NCI-H2029 treated with DMSO at 0.1 percent for 48 hours (cell line): ENCODE measurements around the gene DYRK1A.
A peak's percentile ranks its signal among the peaks of the same experiment; 100 is the strongest.

Experiments
- DNase-seq: peaks from one replicate; lab custom pipeline; 2025; lab: John Stamatoyannopoulos, UW

DYRK1A gene

DNA sequence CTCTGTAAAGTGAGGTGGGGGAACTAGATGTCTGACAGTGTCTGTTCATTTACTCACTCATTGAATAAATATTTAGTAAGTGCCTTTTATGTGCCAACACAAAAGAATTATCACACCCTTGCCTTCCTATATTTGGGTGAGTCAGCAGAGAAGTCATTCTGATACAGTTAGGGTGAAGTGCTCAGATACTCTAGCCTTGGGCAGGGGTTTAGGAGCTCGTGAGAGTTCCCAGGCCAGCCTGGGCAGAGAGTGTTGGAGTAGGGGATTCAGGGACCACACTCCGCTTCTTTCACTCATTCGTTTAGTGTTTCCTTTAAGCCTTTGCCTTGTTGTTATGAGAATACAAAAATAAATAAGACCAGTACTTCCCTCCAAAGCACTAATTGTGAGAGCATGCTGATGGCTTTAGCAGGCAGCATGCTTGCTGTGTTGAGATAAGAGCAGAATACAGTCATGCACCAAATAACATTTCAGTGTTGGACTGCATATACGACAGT is 83.9 kb downstream of the DYRK1A start:
- no peak for DNase-seq

GRCh38 chr21:37451446-37451845 is 84.9 kb downstream of the DYRK1A start:
- DNase-seq: no peak

- no peak for DNase-seq
Measured at GRCh38 chr21:37452227-37452626, 85.7 kb downstream of the DYRK1A start.

DNA sequence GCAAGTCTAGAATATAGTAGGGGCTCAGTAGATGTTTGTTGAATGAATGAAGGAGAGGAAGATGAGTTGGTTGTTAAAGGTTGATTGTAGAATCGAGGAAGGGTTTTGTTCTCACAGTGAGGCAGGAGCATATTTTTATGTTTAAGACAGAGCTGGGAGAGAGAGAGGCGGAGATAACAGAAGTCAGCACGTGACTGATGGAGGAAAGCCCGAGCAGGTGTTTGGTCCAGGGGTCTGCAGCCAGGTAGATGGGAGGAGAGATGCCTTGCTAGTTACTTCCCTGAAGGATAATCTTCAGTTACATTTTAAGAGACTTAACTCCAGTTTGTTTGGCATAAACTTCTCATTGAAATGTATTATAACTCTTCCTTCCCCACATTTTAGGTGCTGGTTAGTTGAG is 86.8 kb downstream of the DYRK1A start:
- no peak for DNase-seq

DNA sequence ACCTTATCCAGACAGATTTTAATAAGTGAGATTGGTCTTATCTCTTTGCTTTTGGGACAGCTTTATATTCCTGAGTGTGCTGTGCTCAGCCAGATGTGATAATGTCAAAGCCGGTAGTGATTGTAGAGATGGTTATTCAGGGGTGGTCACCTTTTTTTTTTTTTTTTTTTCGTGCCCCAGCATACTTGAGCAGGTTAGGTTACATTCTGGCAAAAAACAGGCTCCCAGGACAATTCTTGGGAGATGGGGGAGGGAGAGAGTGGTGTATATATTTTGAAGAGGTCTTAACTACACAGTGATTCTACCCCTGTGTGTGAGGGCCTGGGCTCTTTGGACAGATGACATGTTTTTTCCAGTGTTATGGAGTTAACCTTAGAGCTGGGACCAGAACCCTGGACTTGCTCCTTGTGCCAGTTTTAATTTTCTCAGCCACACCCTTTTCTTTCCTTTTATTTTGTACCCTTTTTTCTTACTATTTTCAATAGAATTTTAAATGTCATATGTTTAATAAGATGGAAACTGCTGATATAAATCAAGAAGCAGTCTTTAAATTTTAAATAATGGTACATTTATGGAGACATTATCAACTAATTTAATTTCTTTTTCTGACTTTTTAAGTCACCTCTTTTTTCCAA is 88.4 kb downstream of the DYRK1A start:
- no peak for DNase-seq

GRCh38 chr21:37455504-37455911 is 88.9 kb downstream of the DYRK1A start:
- DNase-seq: no peak

DNA sequence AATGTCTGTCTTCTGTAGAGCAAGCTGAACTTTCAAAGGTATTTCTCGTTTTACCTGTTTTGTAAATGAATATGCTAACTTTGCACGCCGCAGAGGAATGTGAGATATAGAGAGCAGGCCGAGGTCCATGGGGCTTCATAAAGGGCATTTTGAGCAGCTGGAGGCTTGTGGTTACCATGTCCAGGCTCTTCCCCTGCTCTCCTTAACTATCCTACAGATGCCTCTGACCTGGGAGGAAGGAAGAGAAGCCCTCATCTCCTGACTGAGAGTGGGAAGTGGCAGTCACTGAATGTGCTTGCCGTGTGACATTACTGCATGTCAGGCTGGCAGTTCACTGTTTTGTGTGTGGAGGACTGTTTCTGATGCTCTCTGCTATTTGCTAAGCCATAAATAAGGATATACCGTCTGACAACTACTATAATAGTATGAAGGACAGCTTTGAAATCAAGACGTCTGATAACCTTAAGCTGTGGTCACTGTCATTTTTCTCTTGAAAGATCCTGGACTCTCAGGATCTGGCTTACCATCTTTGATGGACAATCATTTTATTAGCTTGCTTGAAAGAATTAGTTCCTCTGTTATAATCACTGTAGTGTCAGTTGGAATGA is 92.2 kb downstream of the DYRK1A start:
- DNase-seq: no peak

GRCh38 chr21:37459575-37459974 is 93.0 kb downstream of the DYRK1A start:
- DNase-seq: no peak

GRCh38 chr21:37460196-37460595 is 93.6 kb downstream of the DYRK1A start:
- no peak for DNase-seq

DNA sequence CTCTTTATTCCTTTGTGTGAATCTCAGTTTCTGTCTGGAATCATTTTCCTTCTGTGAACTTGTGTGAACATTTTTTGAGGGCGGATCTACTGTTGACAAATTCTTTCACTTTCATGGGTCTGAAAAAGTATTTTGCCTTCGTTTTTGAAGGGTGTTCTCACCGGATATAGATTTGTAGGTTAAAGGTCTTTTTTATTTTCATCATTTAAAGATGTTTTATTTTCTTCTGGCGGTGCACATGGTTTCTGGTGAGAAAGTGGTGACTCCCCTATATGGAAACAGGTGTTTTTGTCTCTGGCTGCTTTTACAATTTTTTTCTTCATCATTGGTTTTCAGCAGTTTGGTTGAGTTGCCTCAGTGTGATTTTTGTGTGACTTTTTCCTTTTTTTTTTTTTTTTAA is 94.9 kb downstream of the DYRK1A start:
- no peak for DNase-seq

- no peak for DNase-seq
Measured at GRCh38 chr21:37462087-37462861, 95.7 kb downstream of the DYRK1A start.

- DNase-seq: peak; percentile 49
Measured at GRCh38 chr21:37463083-37463801, 96.7 kb downstream of the DYRK1A start.

DNA sequence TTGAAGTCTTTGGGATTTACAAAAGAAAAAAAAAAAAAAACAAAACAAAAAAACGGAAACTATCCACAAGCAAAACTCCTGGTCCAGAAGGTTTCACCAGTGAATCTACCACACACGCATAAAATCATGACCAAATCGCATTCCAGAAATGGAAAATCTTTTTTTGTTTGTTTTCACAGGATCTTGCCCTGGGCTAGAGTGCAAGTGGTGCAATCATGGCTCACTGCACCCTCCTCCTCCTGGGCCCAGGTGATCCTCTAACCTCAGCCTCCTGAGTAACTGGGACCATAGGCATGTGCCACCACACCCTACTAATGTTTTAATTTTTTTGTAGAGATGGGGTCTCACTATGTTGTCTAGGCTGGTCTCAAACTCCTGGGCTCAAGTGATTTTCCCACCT is 100.5 kb downstream of the DYRK1A start:
- DNase-seq: no peak

DNA sequence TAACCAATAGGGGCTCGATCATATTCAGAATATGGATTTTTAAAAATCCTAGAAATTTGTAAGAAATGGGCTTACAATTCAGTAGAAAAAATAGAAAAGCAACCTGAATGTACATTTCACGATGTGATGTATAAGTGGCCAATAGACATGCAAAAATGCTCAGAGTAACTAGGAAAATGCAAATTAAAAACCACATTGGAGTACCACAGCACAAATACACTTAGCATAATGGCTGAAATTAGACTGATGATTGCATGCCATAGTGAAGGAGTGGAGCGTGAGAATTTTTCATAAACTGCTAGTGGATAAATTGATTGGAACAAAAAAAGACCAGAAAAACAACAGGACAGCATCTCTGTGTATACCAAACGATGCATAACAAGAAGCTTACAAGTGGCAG is 102.3 kb downstream of the DYRK1A start:
- DNase-seq: no peak

- DNase-seq: no peak
Measured at GRCh38 chr21:37469441-37469840, 102.9 kb downstream of the DYRK1A start.

DNA sequence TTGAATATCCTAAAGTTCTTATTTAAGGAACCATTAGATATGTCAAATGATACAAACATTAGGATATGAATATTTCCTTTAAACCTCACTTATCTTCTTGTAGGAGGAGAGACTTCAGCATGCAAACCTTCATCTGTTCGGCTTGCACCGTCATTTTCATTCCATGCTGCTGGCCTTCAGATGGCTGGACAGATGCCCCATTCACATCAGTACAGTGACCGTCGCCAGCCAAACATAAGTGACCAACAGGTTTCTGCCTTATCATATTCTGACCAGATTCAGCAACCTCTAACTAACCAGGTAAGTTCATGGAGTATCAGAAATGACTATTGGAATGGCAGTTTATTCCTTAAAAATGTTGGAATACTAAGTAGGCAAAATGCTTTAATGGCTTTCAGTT is 106.0 kb downstream of the DYRK1A start:
- no peak for DNase-seq

DNA sequence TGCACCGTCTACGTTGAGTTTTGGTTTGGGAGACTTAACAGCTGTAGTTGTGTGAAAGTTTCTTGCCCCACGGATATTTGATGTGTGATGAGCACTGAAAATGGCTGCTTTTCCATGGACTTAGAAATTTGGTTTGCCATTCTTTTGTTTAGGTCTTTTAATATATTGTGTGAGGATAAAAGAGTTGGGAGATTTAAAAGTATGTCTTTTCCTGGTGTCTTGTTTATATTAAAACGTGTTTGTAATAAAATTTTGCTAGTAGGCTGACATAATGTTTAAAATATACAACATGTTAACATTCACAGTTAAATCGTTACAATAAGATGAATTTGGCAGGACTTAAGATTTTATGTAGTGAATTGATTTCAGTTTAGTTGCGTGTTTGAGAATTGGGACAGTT is 106.9 kb downstream of the DYRK1A start:
- no peak for DNase-seq

GRCh38 chr21:37474342-37474741 is 107.8 kb downstream of the DYRK1A start:
- no peak for DNase-seq

DNA sequence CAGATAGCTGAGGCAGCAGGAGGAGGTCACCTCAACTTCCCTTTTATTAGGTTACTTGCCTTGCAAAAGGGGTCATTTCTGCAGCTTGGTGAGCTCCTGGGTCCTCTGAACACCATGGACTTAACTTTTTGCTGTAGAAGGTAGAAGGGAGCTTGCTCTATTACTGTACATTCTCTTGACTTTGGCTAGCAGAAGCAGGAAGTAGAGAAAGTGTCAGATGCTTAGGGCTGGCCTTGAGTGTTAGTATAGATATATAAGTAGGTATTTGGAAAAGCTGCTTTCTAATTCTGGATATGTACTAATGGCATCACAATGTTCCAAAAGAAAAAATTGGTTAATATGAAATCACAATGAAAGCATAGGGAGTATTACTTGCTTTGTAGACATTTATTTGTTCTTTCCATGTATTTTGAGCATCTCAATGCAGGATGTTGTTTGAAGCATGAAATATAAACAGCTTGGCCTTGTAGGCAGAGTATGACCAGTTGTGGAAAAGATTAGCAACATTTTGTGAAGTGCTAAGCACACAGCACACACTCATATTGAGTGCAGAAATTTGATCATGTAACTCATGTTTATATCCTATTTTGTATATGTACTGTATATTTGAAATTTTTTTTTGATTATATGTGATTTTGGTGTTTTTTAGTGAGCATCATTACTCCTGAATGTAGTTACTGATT is 108.8 kb downstream of the DYRK1A start:
- DNase-seq: peak; percentile 16

GRCh38 chr21:37478794-37479193 is 112.2 kb downstream of the DYRK1A start:
- no peak for DNase-seq

DNA sequence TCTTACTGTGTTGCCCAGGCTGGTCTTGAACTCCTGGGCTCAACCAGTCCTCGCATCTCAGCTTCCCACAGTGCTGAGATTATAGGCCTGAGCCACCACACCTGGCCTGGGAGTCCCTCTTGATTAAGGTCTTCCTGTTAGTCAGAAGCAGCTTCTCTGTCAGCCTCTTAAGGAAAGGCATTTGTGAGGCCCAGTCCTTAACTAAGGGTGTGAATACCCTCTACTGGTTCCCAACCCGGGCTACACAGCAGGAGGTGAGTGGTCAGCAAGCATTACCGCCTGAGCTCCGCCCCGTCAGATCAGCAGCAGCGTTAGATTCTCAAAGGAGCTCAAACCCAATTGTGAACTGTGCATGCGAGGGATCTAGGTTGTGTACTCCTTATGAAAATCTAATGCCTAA is 117.2 kb downstream of the DYRK1A start:
- no peak for DNase-seq
